Stimulated activated CD8-positive, alpha-beta memory T cell treated with anti-CD3 and anti-CD28 coated beads, Interleukin-4, amount 100 ng/mL, for 48 hours (primary cell): ENCODE measurements around the gene SEMA3A.
"Not testable (repeated sequence)": the region's sequence is repeated elsewhere in the genome, so short reads cannot be mapped to it uniquely, and the experiment has no call there.

Source experiments
- DNase-seq: peaks from one replicate; pipeline ENCODE4 v3.0.0-alpha.2; 2020

Gene SEMA3A

DNA sequence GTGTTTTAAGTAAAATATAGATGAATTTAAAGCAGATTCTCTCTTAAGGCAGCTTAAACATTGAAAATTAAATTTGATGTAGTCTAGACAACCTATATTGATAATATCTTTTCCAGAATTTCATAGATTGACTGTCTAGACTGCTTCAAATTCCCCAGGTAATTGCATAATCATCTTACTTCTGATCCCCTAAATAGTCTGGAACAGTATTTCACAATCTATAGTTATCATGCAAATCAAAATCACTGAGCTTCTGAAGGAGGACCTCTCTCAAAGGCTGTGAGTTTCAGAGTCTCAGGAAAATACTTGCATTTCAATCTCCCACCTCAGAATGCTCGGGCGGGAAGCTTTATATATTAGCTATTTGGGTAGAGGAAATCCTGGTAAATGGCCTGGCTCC, 87.3 kb downstream of the SEMA3A start:
- no peak for DNase-seq

DNA sequence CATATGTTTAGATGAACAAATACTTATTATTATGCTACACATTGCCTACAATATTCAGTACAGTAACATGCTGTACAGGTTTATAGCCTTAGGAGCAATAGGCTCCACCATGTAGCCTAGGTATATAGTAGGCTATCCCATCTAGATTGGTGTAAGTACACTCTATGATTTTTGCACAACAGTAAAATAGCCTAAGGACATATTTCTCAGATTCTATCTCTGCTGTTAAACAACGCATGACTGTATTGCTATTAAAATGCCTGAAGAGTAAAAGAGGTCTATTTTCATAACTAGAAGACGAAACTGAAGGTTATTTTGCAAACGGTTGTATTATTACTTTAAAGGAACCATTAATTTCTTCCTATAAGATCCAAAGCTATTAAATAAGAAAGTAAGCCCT, 88.3 kb downstream of the SEMA3A start:
- DNase-seq: no peak

DNA sequence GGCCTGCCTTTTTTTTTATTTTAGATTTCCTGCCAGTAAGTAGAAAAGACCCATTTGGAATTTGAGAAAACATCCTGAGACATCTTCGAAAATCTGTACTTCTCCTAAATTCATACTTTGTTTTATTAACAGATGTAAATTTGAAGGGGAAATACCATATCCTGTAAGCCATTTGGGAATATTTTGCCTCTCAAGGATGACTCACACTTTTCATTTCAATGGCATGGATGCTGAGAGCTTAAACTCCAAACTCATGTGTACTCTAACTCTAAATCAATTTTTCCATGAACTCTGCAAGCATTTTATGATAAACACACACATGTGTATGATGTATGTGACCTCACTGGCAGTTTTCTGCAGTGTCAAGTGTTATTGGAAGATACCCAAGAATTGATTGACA, 89.0 kb downstream of the SEMA3A start:
- no peak for DNase-seq

DNA sequence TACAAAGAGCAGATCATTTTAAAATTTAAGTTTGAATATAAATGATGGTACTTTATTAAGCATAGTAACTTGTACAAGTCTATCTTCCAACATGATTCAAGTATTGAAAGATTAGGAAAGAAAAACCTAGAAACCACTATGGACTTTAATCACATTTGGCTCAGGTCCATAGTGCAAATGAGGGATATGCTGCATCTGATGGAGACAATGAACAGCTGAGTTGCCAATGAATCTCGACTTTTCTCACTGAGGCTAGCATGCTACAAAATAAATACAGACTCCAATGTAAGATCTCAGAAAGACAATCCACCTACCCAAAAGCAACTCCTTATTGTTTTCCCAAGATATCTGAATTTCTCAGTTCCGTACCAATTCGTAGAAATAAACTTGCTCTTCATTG, 89.8 kb downstream of the SEMA3A start:
- DNase-seq: no peak

DNA sequence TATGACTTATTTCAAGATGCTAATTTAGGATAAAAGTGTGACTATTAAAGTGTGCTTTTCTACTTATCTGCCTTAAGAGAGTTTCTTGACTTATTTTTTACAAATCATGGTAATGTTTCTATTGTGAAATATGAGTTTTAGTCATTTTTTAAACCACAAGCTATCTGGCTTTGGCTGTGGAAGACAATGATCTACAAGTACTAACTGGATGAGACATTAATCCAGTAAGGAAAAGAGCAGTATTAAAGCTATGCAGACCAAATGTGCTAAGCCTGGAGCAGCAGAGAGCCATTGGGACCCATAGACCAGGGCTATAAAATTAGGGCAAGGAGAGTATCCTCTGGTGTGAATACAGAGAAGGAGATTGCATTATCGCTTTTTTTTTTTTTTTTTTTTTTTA, 92.4 kb downstream of the SEMA3A start:
- no peak for DNase-seq

DNA sequence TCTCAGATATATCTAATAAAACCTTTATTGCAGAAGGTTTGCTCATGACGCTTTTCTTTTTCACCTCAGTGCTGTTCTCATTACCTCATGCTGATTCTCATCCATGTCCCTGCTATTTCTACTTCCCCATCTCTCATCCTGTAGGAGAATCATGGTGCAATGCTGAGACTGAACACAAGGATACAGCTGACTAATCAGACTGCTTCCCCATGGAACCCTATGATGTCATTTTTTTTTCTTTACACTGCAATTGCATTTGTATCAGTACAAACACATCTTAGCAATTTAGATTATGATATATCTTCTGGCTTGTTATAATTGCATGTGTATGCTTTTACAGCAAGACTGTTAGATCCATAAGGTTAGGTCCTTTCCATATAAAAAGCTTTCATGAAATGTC, 93.7 kb downstream of the SEMA3A start:
- no peak for DNase-seq

DNA sequence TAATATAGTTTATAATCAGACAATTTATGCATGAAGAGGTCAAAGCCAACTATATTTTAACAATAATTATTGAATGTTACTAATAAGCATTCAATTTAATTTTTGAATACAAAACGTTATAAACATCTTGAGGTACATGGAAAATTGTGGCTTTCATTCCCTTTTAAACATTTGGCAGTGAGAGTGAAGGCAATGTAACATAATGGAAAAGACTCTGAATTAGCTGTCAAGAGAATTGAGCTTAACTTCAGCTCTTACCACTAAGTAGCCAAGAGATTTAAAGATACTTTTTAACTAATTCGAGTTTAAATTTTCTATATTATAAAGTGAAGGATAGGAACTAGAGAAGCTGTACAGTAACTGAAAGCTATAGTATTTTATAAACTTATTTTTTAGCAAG, 98.6 kb downstream of the SEMA3A start:
- DNase-seq: no peak

DNA sequence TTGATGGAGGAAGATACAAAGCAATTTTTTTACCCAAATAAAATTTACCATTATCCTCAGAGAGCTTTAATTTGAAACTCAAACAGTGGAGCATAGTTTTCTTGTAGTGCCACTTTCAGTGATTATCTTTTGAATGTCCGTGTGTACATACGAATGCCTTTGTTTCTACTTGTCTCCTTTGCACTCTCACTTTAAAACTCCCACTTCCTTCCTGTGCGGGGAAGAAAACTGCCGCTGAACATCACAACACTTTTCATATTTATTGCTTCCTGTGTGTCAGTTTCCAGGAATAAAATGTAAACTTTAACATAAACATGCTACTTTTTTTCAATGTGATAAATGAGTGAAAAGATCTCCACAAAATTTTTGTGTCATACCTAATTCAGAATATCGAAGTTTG, 102.4 kb downstream of the SEMA3A start:
- no peak for DNase-seq

DNA sequence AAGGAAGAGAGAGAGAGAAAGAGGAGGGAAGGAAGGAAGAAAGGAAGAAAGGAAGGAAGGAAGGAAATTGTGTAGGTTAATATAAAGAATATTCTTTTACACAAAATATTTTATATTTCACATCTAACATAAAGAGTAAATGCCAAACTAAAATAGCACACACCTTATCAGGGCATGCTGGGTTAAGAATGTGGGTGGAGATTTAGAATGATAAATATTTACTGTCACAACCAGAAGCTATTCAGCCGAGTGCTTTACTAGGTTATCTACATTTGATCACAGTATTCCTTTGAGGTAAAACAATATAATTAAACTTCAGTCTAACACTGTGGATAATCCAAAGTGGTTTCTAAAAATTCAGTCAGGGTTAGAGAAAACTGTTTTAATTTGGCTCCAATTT, 103.3 kb downstream of the SEMA3A start:
- DNase-seq: no peak

DNA sequence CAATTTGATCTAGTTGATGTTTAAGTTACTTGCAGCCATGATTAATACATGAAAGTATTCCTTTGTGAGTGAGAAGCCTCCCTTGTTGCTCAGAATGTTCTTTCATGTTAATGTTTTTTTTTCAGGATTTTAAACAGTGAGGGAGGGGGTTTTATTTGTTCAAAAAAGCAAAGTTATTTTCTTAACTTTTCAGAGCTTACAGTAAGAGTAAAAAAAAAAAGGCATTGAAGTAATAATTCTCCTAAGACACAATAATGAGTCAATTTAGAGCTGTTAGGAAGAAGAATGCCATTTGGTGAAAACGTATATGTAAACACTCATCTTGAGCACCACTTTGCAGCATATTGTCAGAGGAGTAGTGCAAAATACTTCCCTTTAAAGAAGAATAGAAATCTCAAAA, 105.8 kb downstream of the SEMA3A start:
- no peak for DNase-seq

DNA sequence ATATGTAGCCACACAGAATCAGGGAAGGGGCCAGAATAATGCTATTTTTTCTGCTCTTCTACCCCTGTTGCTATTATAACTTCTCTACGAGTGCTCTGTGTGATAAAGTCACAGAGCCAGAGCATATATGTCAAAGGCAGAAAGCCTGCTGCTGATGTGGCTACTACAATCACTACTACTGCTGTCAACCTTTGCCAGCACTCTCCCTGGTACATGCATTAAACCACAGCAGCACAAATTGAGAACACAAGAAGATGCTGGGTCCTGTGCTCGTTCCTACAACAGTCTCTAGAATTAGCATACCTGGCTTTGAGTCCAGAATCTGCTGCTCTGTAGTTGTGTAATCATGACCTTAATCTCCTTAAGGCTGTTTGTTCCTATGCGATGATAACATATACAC, 108.6 kb downstream of the SEMA3A start:
- DNase-seq: no peak

DNA sequence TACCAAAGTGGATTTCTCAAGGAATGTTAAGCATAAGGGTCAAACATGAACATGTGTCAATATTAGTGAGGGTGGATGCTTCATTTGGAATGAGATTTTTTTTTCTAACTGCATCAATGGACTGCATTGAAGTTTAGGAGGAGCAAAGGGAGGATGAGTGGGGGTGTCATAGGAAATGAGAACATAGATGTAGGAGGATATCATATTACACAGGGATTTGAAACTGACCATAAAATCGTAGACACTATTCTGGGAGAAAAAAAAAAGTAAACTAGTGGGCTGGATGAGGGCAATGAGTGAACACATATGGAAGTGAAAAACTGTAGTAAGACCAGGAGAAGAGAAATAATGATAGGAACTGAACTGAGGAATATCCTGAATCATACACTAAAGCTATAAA, 109.4 kb downstream of the SEMA3A start:
- no peak for DNase-seq

DNA sequence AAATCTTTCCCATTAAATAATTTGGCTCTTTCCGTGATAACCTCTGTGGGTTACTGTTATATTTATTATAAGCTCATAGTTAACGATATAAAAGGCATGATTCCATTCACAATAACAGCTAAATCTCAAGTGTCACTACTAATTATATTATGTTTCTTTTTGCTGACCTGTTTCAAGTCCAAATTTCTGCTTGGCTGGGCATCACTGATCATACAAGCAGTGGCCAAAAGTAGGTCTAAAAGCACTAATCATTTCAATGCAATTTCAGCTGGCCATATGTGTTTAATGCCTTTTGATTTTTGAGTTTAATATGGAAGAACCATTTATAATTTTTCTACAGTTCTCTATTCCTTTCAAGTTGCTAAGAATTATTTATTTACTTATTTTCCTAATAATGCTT, 110.7 kb downstream of the SEMA3A start:
- no peak for DNase-seq

DNA sequence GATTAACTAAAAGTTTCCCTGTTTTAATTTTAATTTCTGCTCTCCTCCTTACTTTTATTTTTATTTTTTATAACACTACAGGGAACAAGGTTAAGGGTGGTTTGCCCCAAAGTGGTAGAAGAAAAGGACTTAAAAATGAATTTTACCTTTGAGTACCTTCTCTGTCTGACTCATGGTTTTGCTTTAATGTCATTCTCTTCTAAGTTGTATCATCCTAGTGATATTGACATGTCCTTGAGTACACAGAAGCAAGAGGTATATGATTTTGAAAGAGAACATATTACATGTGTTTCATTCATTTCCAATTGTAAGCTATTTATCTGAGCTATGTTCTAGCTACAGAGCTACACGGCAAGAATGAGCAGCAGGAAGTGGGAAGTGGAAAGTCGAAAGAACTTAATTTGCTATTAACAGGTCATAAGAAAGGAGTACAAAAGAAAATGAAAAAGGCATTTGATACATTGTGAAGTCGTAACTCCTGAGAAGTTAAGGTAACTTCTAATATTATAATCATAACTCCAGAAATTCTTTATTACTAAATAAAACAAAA, 112.5 kb downstream of the SEMA3A start:
- DNase-seq: no peak

DNA sequence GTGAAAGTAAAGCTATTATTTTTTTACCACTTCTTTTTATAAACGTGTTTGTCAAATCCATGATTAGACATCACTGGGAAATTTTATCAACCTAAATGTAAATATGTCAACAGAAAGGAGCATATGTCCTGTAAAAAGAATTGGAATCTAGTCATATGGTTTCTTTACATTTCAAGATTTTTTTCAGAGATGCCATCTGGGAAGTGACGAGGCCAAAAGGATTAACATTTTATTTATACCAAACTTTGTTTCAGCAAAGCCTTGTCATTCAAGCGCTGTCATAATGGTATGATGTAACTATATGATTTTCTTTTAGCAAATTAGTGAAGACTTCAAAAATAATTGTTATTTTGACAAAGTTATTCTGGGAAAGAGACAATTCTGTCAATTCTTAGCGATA, 117.3 kb downstream of the SEMA3A start:
- DNase-seq: no peak

DNA sequence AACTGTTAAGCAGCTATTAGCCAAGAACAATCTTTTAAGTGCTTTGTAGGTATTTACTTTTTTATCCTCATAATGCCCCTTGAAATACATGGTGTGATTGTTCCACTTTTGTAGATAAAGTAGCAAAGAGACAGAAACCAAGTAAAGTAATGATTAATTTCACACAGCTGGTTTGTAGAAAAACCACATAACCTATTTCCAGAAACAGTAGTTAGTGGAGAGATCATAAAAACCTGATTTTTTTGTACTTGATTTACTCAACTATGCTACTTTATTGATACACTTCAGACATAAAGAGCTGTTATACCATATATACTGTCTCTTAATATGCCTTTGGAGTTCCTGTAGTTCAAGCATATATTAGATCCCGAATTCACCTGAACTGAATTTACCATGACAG, 118.4 kb downstream of the SEMA3A start:
- no peak for DNase-seq

DNA sequence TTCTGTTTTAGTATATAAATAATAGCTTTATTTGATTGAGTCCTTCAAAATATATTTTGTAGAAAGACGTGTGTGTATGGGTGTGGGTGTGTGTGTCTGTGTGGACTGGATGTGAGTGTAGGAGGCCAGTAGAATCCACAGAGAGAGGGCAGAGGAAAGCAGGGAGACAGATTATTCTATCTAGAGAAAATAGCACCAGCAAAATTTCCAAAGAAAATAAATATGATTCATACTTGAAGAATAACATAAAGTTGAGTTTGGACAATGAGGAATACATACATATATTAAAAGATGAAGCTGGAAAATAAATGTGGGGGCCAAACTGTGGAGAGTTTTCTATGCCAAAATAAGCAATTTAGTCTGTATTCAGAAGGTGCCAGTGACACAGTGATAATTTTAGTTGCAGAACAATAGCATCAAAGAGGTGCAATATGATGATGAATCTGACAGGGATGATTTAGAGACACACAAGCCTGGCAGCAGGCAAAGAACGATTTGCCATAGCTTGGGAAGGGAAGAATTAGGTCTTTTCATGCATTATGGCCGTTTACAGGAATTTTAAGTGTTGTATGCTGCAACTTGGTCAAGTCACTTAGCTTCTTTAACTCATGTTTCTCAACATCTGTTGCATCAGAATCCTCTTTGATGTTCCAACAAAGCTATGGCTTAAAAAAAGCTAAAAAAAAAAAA, 121.3 kb downstream of the SEMA3A start:
- DNase-seq: no peak

DNA sequence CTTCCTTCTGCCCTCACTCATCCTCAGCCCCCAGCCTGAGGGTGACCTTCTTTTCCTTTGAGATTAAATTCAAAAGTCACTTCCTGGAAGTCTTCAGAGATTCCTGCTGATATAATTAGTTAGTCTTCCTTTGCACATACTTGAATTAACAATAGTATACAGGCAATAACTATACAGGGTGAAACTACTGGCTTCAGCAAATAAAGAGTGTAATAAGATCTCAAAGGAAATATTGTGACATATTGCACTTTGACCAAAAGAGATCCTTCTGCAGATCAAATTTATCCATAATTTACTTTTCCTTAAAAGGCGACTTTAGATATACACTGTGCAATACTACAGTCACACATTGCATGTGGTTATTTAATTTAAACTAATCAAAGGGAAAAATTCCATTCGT, 123.8 kb downstream of the SEMA3A start:
- DNase-seq: no peak

DNA sequence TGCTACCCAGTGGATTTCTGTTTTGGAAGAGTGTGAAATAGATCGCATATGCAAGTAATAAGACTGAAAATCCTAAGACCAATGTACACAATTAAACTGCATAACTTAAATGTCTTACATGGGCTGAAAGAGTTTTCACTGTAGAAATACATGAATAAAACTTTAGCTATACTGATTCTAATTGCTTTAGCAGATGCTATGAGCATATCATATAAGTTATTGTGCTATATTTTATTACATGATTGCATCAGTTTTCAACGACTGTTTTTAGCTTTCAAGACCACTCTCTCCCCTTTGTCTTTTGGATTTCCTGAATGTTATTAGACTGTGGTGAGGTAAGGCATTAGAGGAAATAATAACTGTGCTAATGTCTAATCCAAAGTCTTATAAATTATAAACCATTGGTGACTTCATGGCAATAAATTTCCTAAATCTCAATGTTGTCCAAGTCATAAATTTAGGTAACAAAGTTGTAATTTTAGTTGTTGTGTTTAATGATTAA, 124.5 kb downstream of the SEMA3A start:
- no peak for DNase-seq

DNA sequence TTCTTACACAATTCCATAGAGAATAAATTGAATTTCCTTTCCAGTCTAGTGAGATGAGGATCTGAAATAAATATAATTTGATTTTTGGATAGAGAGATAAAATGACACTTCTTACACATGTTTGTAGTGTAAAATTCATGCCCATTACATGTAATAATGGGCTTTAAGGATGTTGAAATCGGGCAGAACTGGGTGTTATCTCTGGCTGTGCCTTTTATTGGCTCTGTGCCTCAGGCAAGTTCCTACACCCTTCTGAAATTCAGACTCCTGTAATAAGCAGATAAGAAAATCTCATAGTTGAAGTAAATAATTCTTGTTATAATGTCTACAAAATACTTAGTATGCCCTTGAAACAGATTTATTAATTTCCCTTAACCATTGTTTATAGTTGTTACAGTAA, 125.6 kb downstream of the SEMA3A start:
- no peak for DNase-seq

DNA sequence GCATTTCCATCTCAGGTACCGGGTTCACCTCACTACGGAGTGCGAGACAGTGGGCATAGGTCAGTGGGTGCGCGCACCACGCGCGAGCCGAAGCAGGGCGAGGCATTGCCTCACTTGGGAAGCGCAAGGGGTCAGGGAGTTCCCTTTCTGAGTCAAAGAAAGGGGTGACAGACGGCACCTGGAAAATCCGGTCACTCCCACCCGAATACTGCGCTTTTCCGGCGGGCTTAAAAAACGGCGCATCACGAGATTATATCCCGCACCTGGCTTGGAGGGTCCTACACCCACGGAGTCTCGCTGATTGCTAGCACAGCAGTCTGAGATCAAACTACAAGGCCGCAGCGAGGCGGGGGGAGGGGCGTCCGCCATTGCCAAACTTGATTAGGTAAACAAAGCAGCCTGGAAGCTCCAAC, 132.1 kb downstream of the SEMA3A start:
- not testable (repeated sequence) for DNase-seq

DNA sequence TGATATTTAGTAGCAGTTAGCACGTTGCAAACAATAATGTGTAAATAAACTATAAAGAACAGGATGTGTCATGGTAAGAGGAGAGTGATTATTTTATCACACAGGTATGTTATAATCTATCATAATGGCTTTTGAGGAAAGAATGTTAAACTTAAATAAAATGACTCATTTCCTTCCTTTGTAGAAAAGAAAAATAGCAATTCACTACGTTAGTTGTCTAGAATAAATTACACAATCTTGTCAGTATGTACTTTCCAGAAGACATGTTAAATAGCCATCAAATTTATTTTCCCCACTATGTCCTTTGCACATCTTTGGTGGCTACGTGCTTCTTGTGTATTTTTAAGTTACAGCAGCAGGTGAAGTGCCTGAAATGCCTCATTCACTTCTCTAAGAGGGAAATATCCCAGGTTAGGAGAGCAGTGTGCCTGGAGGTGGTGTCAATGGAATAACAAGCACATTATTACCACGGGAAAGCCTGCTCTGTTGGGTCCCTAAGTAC, 133.8 kb downstream of the SEMA3A start:
- DNase-seq: no peak

DNA sequence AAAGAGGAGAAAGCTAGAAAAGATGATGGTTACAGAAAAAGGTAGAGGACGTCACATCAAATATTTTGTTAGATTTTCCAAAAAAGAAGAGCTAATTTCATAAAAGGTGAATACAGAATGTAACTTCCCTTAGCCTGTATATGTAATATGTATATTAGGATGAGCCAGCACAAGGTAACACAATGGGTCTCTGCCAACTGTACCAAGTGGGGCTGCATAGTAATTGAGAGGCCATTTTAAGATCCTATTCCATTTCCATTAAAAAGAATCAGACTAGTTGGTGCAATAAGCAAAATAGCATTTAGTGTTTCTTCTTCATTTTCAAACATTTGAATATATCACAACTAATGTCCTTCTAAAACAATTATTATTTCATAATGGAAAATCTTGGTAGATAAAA, 134.6 kb downstream of the SEMA3A start:
- DNase-seq: no peak

DNA sequence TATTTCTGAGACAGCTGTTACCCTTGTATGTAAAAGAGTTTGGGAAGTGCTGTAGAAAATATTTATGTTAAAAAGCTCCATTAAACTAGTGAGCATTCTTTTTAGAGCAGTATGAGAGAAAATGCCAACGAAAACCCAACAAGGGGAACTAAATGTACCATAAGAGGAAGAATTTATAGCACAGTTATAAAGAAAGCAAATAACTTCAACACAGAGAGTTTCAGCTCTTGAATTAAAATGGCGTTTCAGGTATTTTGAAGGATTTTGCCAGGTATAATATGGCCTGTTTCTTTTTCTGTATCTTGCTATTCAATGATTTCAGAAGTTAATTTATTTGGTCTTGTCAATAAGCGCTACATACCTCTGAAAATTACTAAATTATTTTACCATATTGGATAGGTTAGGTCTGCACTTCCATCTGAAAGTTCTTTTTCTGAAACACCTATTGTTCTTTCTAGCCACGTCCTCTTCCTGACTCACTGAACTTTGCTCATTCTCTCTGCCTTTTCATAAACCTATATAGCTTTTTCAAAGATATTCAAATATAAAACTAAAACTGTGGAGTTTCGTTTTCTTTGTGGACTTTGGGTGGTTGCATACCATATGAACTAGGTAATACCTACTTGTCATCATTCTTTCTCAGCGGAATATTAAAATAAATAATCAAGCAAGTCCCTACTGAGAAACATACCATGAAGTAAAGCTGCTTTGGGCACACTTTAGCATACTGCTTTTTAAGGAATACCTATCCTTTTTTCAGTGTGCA, 136.1 kb downstream of the SEMA3A start:
- no peak for DNase-seq
